ENCODE results near the gene RNASEH2C.
"Not testable (repeated sequence)": the region's sequence is repeated elsewhere in the genome, so short reads cannot be mapped to it uniquely, and the experiment has no call there.

RNASEH2C gene

DNA sequence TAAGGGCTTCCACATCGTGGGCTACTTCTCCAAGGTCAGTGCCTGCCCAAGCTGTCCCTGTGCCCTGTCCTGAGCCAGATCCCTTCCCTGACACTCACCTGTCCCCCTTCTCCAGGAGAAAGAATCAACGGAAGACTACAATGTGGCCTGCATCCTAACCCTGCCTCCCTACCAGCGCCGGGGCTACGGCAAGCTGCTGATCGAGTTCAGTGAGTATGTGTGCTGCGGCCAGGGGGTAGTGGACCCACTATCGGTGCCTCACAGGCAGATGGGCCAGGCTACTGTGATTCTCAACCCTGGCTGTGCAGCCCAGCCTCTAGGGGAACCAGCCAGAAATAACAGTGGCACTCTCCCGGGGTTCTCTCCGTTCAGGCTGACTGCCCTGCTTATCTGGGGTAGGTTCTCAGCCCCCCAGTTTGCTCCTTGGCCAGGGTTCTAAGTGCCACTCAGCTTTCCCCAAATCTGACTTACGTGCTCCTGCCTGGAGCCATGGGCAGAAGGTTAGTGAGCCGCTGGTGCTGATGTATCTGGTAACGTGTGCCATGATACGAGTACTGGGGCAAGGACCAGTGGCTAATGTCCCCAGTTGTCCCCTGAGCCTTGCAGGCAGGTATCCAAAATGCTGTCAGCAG is 3.7 kb downstream of the RNASEH2C start:
- no peak for DNase-seq (ENCODE audit: low spot score)

DNA sequence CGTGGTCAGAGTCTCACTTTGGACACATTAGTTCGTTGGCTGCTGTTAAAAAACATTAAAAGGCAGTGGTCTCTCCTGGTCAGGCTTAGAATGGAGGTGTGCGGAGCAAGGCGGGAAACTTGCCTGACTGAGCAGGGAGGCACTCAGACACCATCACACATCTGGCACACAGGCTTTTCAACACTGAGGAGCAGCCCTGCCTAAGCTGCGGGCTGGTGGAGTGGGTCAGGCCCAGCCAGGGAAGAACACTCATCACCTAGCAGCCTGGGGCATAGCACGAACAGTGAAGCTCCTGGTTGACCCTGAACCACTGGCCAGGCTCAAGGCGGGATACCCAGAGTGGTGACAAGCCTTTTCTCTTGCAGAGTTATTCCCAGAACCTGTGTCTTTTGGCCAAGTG is 4.3 kb downstream of the RNASEH2C start:
- no peak for DNase-seq (ENCODE audit: low spot score)

DNA sequence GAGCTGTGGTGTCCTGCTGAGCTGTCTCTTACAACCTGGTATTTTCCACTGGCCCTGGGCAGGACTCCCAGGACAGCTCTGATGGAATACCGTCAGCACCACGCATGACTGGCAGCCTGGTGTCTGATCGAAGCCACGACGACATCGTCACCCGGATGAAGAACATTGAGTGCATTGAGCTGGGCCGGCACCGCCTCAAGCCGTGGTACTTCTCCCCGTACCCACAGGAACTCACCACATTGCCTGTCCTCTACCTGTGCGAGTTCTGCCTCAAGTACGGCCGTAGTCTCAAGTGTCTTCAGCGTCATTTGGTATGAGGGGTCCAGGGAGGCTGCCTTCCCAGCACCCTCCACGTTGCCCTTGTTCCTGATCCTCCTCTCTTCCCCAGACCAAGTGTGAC is 6.2 kb downstream of the RNASEH2C start:
- no peak for DNase-seq (ENCODE audit: low spot score)

DNA sequence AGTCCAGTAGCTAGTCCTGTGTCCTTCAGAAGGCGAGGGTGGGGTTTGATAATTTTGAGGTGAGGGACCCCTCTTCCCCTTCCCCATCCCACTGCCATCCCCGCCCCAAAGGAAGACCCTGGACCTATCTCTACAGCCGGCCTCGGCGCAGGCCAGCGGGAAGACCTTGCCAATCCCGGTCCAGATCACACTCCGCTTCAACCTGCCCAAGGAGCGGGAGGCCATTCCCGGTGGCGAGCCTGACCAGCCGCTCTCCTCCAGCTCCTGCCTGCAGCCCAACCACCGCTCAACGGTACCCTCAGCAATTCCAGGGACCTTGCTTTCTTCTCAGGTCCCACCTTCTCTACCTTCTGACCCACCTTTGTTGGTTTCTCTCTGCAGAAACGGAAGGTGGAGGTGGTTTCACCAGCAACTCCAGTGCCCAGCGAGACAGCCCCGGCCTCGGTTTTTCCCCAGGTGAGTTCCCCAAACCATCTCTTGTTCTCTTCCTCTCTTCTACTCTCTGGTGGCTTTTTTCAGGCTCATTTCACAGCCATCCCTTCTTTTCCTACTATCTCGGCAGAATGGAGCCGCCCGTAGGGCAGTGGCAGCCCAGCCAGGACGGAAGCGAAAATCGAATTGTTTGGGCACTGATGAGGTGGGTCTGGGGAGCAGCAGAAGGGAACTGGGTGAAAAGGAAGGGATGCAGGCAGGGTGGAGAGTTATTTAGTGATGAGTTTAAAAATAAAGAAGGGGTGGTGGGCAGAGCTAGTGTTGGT is 7.2 kb downstream of the RNASEH2C start:
- no peak for DNase-seq (ENCODE audit: low spot score)

DNA sequence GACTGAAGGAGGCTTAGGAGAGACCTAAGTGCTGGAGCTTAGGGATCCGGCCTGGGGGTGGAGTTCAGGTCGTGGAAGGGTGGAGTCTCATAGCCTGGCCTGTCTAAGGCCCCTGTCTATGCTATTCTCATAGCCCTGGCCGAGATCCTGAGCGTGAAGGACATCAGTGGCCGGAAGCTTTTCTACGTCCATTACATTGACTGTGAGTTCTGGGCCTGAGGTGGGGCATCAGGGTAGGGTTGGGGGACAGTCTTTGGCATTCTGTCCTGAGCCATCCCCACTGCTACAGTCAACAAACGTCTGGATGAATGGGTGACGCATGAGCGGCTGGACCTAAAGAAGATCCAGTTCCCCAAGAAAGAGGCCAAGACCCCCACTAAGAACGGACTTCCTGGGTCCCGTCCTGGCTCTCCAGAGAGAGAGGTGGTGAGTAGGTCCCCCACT is 7.9 kb downstream of the RNASEH2C start:
- no peak for DNase-seq (ENCODE audit: low spot score)

DNA sequence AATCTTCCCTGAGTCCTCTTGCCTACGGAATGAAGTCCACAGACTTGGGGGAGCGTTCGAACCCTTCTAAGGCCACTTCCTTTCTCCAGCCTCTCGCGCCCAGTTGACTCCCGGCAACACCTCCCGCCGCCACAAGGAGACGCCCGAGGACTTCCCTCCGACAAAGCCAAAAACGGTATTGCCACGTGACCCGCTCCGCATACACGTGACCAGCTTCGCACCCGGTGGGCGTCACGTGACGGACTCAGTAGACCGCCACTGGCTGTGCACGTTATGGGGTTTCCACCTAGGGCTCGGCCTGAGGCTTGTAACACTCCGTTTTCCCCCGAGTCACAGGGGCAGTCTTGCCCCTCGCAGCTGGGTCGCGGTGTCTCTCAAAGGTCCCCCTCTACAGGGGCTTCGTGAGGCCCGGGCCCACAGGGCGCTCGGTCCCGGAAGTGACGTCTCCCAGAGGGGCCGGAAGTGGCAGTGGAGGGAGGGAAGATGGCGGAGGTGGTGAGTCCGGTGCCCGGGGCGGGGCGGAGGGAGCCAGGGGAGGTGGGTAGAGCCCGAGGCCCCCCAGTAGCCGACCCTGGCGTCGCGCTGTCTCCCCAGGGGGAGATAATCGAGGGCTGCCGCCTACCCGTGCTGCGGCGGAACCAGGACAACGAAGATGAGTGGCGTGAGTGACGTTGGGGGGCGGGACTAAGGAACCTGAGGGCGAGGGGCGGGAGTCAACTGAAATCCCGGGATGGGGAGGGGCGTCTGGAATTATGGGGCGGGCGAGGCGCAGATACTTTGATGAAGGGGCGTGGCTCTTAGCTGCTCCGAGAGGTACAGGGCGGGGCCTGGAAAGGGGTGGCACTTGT is 8.6 kb downstream of the RNASEH2C start, which contains the start of gene KAT5:
TSS of gene KAT5 (plus strand) at position 468 of the 848 bp plus-strand sequence. CDS start at position 484, 16 bp downstream.
- peak; percentile 99 for DNase-seq (ENCODE audit: low spot score)

DNA sequence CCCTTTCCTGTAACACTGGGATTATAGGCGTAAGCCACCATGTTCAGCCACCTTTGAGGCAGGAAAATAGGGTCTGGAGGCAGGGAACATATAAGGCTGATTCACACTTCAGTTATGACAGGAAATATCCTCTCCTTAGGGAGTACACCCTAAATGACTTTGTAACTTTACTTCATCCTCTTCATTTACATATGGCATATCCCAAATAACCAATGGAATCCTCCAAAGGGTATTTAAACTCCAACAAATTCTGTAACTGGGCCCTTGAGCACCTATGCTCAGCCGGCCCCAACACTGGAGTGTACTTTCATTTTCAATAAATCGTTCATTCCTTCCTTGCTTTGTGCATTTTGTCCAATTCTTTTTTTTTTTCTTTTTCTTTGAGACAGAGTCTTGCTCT is 10.2 kb downstream of the RNASEH2C start:
- DNase-seq (ENCODE audit: low spot score), result no peak

DNA sequence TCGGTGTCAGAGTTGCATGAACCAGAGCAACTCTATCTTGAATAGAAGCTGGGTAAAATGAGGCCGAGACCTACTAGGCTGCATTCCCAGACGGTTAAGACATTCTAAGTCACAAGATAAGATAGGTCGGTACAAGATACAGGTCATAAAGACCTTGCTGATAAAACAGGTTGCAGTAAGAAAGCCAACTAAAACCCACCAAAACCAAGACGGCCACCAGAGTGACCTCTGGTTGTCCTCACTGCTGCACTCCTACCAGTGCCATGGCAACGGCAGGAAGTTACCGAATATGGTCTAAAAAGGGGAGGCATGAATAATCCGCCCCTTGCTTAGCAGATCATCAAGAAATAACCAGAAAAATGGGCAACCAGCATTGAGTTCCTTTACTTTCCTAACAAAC is 10.9 kb downstream of the RNASEH2C start:
- DNase-seq (ENCODE audit: low spot score), result no peak

DNA sequence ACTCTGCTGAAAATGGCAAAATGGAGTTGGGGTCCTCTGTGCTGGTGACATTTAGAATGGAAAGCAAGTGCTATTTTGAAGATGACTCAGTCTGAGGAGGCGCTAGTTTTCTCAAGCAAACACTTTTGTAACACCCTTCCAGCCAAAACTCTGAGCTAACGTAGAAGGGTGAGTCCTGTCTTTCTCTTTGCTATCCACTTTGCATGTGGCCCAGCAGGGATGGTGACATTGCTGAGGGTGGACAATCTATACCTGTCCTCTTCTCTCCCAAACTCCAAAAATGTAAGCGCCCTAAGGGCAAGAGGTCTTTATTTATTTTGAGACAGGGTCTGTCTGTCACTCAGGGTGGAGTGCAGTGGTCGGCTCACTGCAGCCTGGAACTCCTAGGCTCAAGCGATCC is 12.1 kb downstream of the RNASEH2C start:
- DNase-seq (ENCODE audit: low spot score), result no peak

DNA sequence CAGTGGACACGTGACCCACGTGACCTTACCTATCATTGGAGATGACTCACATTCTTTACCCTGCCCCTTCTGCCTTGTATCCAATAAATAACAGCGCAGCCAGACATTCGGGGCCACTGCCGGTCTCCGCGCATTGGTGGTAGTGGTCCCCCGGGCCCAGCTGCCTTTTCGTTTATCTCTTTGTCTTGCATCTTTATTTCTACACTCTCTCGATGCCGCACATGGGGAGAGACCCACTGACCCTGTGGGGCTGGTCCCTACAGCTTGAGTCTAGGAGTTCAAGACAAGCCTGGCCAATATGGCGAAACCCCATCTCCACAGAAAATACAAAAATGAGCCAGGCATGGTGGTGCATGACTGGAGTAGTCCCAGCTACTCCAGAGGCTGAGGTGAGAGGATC is 13.6 kb downstream of the RNASEH2C start:
- DNase-seq (ENCODE audit: low spot score), result not testable (repeated sequence)

DNA sequence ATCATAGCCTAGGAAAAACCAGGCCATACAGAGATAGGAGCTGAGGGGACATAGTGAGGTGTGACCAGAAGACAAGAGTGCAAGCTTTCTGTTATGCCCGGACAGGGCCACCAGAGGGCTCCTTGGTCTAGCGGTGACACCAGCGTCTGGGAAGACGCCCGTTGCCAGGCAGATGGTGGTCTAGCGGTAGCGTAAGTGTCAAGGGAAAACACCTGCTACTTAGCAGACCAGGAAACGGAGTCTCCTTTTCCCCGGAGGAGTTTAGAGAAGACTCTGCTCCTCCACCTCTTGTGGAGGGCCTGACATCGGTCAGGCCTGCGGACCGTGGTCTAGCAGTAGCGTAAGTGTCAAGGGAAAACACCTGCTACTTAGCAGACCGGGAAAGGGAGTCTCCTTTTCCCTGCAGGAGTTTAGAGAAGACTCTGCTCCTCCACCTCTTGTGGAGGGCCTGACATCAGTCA is 14.3 kb downstream of the RNASEH2C start:
- DNase-seq (ENCODE audit: low spot score), result peak; percentile 79

DNA sequence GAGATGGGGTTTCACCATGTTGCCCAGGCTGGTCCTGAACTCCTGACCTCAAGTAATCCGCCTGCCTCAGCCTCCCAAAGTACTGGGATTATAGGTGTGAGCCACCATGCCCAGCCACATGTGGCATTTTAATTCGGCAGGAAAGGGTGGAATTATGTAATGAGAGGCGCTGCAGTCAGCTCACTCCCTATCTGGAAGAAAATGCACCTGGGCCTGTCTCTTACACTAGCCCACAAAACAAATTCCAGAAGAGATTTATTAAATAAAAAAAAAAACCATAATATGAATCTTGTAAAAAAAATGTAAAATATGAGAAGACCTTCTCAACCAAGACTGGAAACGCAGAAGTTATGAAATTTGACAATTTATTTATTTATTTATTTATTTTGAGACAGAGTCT is 16.8 kb downstream of the RNASEH2C start:
- no peak for DNase-seq (ENCODE audit: low spot score)

DNA sequence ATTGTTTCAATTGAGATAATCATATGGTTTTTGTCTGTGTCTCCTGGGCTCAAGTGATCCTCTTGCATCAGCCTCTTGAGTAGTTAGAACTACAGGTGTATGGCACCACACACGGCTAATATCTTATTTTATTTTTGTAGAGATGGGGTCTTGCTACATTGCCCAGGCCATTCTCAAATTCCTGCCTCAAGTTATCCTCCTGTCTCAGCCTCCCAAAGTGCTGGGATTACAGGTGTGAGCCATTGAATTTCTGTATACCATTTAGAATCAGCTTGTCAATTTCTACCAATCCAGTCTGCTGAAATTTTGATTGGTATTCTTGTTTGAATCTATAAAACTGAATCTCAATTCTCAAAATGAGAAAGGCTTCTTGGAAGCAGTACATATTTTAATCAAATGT is 18.9 kb downstream of the RNASEH2C start:
- DNase-seq (ENCODE audit: low spot score), result no peak

DNA sequence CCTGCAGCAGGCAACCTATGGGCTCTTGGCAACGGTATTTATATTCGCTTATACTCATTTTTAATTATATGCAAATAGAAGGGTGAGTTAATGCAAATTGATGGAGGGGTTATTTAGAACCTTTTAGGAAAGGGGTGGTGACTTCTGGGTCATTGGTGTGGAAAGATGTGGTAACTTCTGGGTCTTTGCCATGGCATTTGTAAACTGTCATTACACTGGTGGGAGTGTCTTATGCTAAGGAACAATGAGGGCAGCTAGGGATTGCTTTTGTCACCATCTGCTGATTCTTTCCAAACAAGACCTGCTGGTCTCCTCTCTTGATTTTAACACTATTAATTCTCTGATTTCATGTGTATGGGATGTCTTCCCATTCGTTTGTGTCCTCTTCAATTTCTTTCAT is 20.2 kb downstream of the RNASEH2C start:
- DNase-seq (ENCODE audit: low spot score), result no peak

DNA sequence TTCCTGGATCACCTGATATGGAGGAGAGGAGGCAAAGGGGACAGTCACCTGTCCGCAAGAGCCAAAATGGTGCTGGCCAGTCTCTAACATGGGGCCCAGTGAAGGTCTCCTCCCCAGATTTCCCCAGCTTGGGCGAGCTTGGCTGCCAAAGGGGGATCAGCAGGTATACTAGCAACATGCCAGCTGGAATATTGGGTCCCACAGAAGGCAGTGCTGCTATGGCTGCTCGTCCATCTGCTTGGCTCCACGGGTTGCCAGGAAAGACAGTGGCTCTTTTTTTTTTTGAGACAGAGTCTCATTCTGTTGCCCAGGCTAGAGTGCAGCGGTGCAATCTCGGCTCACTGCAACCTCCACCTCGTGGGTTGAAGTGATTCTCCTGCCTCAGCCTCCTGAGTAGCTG is 21.3 kb downstream of the RNASEH2C start:
- DNase-seq (ENCODE audit: low spot score), result no peak

DNA sequence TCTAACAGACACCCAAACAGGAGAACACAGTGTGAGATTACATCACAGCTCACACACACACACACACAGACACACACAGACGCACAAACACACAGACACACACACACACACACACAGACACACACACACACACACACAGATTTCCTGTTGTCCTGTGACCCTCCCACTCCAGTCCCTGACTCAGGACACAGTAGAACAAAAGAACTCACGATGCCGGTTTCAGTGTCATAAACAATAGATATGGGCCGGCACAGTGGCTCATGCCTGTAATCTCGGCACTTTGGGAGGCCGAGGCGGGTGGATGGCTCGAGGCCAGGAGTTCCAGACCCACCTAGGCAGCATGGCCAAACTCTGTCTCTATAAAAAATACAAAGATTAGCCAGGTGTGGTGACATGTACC is 22.4 kb downstream of the RNASEH2C start:
- DNase-seq (ENCODE audit: low spot score), result no peak

DNA sequence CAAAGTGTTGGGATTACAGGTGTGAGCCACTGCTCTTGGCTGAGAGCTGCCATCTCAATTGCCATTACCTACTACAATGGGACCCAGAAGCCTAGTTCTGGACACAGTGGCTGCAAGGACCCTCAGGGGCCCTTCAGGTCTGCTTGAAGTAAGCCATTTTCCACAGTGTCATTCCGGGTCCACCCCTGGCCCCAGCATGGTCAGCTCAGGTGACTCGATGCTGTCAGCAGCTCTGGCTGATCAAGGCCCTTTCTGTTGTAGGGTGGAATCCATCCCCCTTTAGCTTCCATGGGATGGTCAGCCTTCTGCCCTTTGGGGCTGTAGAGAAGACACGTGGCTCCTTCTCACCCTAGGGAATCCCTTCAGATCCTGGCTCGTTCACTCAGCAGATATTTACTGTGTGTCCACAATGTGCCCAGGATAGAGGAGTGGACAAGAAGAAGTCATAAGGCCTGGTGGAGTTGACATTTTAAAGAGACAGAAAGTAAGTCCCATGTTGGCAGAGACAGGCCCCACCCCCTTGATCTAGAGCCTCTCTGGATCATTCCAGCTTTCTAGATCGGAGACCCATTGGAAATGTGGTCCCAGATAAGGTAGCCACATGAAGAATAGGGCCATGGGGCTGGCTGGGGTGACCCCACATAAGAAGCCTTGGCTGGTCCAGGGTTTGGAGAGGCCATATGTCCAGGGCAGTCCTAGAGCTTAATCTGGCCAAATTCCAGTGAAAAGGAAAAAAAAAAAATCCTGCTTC is 23.6 kb downstream of the RNASEH2C start:
- no peak for DNase-seq (ENCODE audit: low spot score)

DNA sequence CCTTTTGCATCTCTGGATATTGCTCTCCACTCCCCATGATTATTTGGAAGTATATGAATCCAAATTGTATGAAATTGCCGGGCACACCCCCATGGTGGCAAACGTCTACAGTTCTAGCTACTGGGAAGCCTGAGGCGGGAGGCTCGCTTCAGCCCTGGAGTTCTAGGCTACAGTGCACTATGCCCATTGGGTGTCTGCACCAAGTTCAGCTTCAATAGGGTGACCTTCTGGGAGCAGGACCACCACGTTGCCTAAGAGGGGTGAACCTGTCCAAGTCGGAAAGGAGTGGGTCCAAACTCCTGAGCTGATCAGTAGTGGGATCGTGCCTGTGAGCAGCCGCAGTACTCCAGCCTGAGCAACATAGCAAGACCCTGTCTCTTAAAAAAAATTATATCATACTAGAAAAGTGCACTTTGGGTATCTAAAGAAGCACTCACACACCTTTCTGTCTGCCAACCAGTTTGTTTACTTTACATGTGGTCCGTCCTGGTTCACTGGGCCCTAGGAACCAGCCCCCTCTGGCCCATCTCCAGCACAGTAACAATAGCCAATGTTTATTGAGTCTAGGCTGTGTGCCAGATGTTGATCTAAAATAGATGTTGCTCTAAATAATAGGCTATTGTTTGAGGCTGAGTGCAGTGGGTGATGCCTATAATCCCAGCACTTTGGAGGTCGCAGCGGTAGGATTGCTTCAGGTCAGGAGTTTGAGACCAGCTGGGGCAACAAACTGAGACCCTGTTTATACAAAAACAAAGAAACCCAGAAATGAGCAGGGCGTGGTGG is 24.9 kb downstream of the RNASEH2C start:
- no peak for DNase-seq (ENCODE audit: low spot score)

DNA sequence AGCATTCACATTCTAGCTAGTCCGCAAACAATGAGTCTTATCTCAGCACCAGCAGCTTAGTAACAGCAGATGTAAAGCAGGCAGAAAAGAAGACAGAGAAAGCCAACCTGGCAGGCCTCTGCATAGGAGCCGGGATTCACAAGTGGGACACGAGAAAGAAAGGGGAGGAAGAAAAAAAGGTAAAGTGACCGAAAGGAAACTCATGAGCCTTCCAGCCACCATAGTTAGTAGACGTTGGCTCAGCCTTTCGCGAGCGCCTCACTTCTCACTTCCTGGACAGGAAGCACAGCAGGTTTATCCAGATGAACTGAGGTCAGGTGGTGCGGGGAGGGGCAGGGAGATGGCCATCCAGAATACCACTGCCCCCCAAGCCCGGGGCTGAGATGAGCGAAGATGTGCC is 28.2 kb downstream of the RNASEH2C start:
- no peak for DNase-seq (ENCODE audit: low spot score)

DNA sequence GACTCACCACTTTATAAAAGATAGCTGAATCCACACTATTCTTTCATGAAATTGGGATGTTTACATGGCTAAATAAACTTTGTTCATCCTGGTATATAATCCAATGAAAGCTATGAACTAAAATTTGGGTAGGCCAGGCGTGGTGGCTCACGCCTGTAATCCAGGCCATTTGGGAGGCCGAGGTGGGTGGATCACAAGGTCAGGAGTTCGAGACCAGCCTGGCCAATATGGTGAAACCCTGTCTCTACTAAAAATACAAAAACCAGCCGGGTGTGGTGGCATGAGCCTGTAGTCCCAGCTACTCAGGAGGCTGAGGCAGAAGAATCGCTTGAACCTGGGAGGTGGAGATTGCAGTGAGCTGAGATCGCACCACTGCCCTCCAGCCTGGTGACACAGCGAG is 28.8 kb downstream of the RNASEH2C start:
- not testable (repeated sequence) for DNase-seq (ENCODE audit: low spot score)

DNA sequence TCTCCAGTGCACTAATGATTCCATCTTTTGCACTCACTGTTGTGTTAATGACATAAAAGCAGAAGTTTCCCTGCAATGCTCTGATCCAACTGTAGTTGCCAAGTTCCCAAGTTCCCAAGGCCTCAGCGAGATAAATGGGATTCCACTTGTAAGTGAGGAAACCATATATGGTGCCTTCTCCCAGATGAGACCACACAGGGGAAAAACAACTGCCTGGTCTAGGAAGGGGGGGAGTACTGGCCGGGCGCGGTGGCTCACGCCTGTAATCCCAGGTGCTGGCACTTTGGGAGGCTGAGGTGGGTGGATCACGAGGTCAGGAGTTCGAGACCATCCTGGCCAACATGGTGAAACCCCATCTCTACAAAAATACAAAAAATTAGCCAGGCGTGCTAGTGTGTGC is 34.6 kb downstream of the RNASEH2C start:
- no peak for DNase-seq (ENCODE audit: low spot score)

All from activated CD4-positive, alpha-beta T cell treated with anti-CD3 and anti-CD28 coated beads, Interleukin-2, Interleukin-4, amounts not matched to agents 100 ng/mL and 50 ng/mL, durations not matched to agents 16 hours and 8 hours (primary cell).